MM.1S (cell line): ENCODE results near the gene GRAMD1A.

Source experiments
- DNase-seq: peaks from one replicate; pipeline ENCODE4 v3.0.0-alpha.2; 2015
- H2AFZ ChIP-seq: fragments of 300-600 bp; sonication (generic); 2 replicates; pipeline ENCODE4 v1.6.0; 2016; ENCODE audit warnings: antibody characterized with exemption, low read length
- H3F3A ChIP-seq: fragments of 300-600 bp; sonication (generic); 2 replicates; pipeline ENCODE4 v1.6.1; 2016; ENCODE audit warnings: mild to moderate bottlenecking, antibody characterized with exemption, low read length, moderate library complexity, mixed read lengths; ENCODE audit not compliant: insufficient read depth
- H3K27ac ChIP-seq: fragments of 300-600 bp; sonication (generic); 2 replicates; pipeline ENCODE4 v1.5.1; 2016; ENCODE audit warnings: mild to moderate bottlenecking, low read length
- H3K27me3 ChIP-seq: fragments of 300-600 bp; sonication (generic); replicated peaks from 2 replicates; pipeline ENCODE4 v1.6.0; 2016; ENCODE audit warnings: low read length; ENCODE audit not compliant: insufficient read depth
- H3K36me3 ChIP-seq: fragments of 300-600 bp; sonication (generic); replicated peaks from 2 replicates; pipeline ENCODE4 v1.6.1; 2016; ENCODE audit warnings: mild to moderate bottlenecking, low read length, mixed read lengths; ENCODE audit not compliant: insufficient read depth
- H3K4me1 ChIP-seq: fragments of 300-600 bp; sonication (generic); 2 replicates; pipeline ENCODE4 v1.6.1; 2016; ENCODE audit warnings: low read length, mixed read lengths
- H3K4me2 ChIP-seq: fragments of 300-600 bp; sonication (generic); 2 replicates; pipeline ENCODE4 v1.6.0; 2016; ENCODE audit warnings: low read depth, low read length
- H3K4me3 ChIP-seq: fragments of 300-600 bp; sonication (generic); 2 replicates; pipeline ENCODE4 v1.5.1; 2016; ENCODE audit warnings: low read length, mixed read lengths
- H3K79me2 ChIP-seq: fragments of 300-600 bp; sonication (generic); 2 replicates; pipeline ENCODE4 v1.6.1; 2016; ENCODE audit warnings: mixed run types, low read length, mixed read lengths
- H3K9ac ChIP-seq: fragments of 300-600 bp; sonication (generic); 2 replicates; pipeline ENCODE4 v1.6.1; 2016; ENCODE audit warnings: low read length, mixed read lengths
- H3K9me2 ChIP-seq: fragments of 300-600 bp; sonication (generic); replicated peaks from 2 replicates; pipeline ENCODE4 v1.6.1; 2016; ENCODE audit warnings: mild to moderate bottlenecking, low read length, mixed read lengths; ENCODE audit not compliant: insufficient read depth
- H3K9me3 ChIP-seq: fragments of 300-600 bp; sonication (generic); replicated peaks from 2 replicates; pipeline ENCODE4 v1.6.1; 2016; ENCODE audit warnings: mild to moderate bottlenecking, low read length, mixed read lengths; ENCODE audit not compliant: insufficient read depth
- H4K20me1 ChIP-seq: fragments of 300-600 bp; sonication (generic); 2 replicates; pipeline ENCODE4 v1.6.1; 2016; ENCODE audit warnings: mild to moderate bottlenecking, low read length, moderate library complexity, mixed read lengths; ENCODE audit not compliant: insufficient read depth
- EZH2 ChIP-seq: fragments of 300-600 bp; sonication (generic); optimal IDR thresholded peaks from 2 replicates; pipeline ENCODE3; 2017; ENCODE audit warnings: low read depth, mild to moderate bottlenecking, antibody characterized with exemption, low read length, mixed read lengths
- EZH2phosphoT487 ChIP-seq: fragments of 300-600 bp; sonication (generic); IDR thresholded peaks from 2 replicates; pipeline ENCODE4 v1.6.1; 2018; ENCODE audit warnings: antibody characterized with exemption, low read length
- TF ChIP-seq, protein P1 (sequence below): fragments of 300-600 bp; sonication (generic); IDR thresholded peaks from 2 replicates; pipeline ENCODE4 v1.5.1; 2016; ENCODE audit warnings: antibody characterized with exemption, low read length, mixed read lengths

GRAMD1A gene

DNA sequence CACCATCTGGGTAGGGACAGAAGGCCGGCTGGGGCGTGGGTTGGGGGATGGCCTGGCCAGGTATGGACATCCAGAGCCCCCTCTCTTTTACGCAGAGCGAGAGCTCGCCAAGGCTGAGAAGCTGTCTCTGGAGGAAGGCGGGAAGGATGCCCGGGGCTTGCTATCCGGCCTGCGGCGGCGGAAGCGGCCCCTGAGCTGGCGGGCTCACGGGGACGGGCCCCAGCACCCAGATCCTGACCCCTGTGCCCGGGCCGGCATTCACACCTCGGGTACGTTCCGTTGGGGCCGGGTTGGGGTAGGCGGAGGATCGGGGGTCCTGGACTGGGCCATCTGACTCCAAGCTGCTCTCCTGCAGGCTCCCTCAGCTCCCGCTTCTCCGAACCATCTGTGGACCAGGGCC, 21.5 kb downstream of the GRAMD1A start:
- Histone ChIP-seq H3K4me2 (no peak overlapping the region), H3K36me3 (no peaks in the 10 kb centered on the region), H3F3A (no peaks in the 10 kb centered on the region), H3K4me3 (no peak overlapping the region), H3K79me2 (no peaks in the 10 kb centered on the region), H2AFZ (no peak overlapping the region), H3K27ac (no peak overlapping the region), H3K4me1 (no peaks in the 10 kb centered on the region), H4K20me1 (no peaks in the 10 kb centered on the region), H3K27me3 (no peaks in the 10 kb centered on the region), H3K9me2 (no peaks in the 10 kb centered on the region), H3K9me3 (no peaks in the 10 kb centered on the region), H3K9ac (no peak overlapping the region)
- TF ChIP-seq EZH2 = no peak
- TF ChIP-seq, protein P1, sequence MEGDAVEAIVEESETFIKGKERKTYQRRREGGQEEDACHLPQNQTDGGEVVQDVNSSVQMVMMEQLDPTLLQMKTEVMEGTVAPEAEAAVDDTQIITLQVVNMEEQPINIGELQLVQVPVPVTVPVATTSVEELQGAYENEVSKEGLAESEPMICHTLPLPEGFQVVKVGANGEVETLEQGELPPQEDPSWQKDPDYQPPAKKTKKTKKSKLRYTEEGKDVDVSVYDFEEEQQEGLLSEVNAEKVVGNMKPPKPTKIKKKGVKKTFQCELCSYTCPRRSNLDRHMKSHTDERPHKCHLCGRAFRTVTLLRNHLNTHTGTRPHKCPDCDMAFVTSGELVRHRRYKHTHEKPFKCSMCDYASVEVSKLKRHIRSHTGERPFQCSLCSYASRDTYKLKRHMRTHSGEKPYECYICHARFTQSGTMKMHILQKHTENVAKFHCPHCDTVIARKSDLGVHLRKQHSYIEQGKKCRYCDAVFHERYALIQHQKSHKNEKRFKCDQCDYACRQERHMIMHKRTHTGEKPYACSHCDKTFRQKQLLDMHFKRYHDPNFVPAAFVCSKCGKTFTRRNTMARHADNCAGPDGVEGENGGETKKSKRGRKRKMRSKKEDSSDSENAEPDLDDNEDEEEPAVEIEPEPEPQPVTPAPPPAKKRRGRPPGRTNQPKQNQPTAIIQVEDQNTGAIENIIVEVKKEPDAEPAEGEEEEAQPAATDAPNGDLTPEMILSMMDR = no peak
- no peak for TF ChIP-seq EZH2phosphoT487
- no peak for DNase-seq

DNA sequence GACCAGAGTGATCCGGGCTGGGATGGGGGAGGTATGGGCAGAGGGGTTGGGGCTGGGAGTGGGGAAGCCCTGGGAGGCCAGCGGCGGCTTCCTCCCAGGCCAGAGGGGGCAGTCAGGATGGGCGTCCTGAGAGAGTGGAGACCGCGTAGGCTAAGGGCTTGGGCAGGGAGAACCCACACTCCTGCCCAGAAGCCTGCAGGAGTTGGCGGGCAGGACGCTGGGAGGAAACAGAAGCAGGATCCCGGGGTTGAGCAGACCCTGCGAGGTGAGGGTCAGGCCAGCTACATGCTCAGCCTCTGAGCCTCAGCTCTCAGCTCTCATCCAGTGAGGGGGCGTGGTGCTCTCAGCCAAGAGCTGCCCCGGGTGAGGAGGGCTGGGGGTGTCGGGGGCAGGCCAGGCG, 22.3 kb downstream of the GRAMD1A start:
- H3K27me3 ChIP-seq = no peaks in the 10 kb centered on the region
- no peaks in the 10 kb centered on the region for H3K79me2 ChIP-seq
- DNase-seq = no peak
- TF ChIP-seq EZH2 (no peak), EZH2phosphoT487 (no peak)
- TF ChIP-seq, protein P1 = no peak
- H3K9ac ChIP-seq = no peak overlapping the region
- no peak overlapping the region for H3K4me3 ChIP-seq
- H3K27ac ChIP-seq = no peak overlapping the region
- no peak overlapping the region for H2AFZ ChIP-seq
- H3K9me3 ChIP-seq = no peaks in the 10 kb centered on the region
- H3K4me2 ChIP-seq = no peak overlapping the region
- no peaks in the 10 kb centered on the region for H3K9me2 ChIP-seq
- no peaks in the 10 kb centered on the region for H3K4me1 ChIP-seq
- no peaks in the 10 kb centered on the region for H4K20me1 ChIP-seq
- H3F3A ChIP-seq = no peaks in the 10 kb centered on the region
- no peaks in the 10 kb centered on the region for H3K36me3 ChIP-seq

DNA sequence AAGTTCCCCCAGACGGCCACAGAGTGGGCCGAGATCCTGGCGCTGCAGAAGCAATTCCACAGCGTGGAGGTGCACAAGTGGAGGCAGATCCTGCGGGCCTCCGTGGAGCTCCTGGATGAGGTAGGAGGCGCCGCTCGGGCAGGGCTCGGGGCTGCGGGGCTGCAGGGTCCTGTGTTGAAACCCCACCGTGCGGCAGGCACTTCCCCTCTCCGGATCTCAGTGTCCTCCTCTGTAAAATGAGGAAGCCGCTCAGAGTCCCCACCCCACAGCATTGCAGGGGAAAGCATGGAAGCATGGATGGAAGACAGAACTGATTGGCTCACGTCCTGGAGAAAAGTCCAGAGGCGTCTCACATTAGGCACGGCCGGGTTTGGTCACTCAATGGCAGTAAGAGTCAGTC, 23.3 kb downstream of the GRAMD1A start:
- no peaks in the 10 kb centered on the region for H3K36me3 ChIP-seq
- H3K4me3 ChIP-seq = no peak overlapping the region
- no peaks in the 10 kb centered on the region for H3K4me1 ChIP-seq
- no peak for DNase-seq
- H3F3A ChIP-seq = no peaks in the 10 kb centered on the region
- H3K79me2 ChIP-seq = no peaks in the 10 kb centered on the region
- H3K4me2 ChIP-seq = no peak overlapping the region
- no peaks in the 10 kb centered on the region for H4K20me1 ChIP-seq
- H3K27ac ChIP-seq = no peak overlapping the region
- TF ChIP-seq EZH2 (no peak), EZH2phosphoT487 (no peak)
- TF ChIP-seq, protein P1 = no peak
- H2AFZ ChIP-seq = no peak overlapping the region
- H3K9me2 ChIP-seq = no peaks in the 10 kb centered on the region
- H3K27me3 ChIP-seq = no peaks in the 10 kb centered on the region
- H3K9ac ChIP-seq = no peak overlapping the region
- H3K9me3 ChIP-seq = no peaks in the 10 kb centered on the region
